ENCODE measurements around the gene STK4.
A peak's percentile ranks its signal among the peaks of the same experiment; 100 is the strongest.

STK4 gene

DNA sequence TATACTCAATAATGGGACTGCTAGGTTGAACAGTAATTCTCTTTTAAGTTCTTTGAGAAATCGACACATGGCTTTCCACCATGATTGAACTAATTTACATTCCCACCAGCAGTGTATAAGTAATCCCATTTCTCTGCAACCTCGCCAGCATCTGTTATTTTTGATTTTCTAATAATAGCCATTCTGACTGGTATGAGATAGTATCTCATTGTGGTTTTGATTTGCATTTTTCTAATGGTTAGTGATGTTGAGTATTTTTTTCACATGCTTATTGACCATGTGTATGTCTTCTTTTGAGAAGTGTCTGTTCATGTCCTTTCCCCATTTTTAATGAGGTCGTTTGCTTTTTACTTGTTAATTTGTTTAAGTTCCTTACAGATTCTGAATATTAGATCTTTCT lies 66.5 kb downstream of the STK4 start:
- no peak for DNase-seq

DNA sequence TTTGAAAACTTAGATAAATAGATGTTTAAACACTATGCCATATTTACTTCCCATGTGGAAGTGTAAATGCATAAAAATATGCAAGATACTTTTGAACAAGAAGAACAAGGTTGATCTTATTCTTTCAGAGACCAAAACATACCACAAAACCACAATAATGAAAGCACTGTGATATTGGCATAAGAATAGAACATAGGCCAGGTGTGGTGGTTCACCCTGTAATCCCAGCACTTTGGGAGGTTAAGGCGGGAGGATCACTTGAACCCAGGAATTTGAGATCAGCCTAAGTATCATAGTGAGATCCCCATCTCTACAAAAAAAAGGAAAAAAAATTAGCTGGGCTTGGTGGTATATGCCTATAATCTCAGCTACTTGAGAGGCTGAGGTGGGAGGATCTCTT lies 68.1 kb downstream of the STK4 start:
- no peak for DNase-seq

DNA sequence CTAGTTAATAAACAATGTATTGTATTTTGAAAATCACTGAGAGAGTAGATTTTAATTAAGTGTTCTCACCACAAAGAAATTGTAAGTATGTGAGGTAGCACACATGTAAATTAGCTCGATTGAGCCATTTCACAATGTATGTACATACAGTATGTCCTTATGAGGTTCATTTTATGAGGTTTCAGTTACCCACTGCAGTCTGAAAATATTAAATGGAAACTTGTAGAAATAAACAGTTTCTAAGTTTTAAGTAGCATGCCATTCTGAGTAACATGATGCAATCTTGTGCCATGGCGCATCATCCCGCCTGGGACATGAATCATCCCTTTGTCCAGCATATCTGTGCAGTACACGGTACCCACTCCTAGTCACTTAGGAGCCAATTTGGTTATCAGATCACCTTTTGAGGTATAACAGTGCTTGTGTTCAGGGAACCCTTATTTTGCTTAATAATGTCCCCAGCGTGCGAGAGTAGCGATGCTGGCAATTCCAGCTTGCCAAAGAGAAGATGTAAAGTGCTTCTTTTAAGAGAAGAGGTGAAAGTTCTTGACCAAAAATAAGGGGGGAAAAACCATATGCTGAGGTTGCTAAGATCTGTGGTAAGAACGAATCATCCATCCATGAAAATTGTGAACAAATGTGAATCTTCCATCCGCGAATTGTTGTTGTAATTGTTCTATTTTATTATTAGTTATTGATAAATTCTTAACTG lies 69.9 kb downstream of the STK4 start:
- peak; percentile 77 for DNase-seq

DNA sequence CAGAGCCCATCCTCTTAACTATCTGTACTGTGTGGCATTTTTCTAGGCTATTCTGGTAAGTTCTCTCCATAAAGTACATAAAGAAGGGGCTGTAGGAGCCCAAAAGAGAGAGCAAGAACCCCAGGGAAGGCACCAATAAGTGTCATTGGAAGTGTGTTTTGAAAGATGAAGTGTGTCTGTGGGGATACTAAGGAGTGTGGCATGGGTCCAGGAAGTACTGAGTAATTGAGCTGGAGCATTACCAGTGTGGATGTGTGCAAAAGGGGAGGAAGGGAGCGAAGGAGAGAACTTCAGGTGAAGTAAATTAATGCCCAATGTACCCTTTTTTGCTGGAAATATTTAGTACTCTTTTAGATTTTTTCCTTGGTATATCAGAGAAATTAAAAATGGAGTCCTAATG lies 70.7 kb downstream of the STK4 start:
- DNase-seq, result no peak

DNA sequence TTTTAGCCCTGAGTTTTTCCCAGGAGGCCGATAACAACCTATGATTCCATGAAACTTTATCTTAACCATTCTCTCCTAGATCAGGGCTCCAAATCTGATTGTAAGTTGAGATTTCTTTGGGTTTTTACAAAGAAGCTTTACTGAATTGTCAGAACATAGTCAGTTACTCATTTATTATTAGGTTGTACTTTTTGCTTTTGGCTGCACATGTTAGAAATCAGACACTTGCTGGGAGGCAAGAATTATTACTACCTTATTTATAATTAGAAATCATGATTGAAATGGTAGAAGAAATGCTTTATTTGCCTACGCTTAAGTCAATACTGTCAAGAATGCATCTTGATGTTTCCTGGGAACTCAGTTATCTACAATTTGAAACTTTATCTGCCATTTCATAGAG lies 71.3 kb downstream of the STK4 start:
- DNase-seq, result no peak

DNA sequence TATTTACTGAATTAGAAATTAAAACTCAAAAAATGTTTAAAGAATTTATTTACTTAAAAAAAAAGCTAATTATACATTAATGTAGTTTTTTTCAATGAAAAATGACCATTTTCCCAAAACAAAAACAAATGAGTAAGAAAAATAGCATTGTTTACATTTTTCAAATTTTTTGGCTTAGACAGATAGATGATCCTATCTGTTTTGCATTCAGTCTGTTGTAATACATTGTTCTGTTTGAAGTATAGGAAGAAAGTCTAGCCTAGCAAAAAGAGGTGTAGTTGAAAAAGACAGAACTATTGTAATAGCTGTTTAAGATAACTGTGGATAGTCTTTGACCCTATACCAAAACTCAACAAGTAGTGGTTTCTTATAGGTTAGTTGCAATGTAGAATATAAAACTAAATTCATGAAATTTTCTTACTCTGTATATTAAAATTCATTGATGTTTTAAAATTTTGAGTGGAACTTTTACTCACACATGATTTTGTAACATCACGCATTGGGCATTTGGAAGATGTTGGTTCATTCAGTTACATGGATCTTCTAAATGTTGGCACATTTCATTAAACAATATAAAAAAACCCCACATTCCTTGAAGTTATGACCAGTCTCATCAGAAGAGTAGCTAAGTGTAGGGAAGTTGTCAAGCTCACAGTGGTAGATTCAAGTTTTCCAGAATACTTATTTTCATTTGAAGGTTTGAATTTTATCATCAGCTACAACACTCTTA lies 72.6 kb downstream of the STK4 start:
- DNase-seq, result no peak

DNA sequence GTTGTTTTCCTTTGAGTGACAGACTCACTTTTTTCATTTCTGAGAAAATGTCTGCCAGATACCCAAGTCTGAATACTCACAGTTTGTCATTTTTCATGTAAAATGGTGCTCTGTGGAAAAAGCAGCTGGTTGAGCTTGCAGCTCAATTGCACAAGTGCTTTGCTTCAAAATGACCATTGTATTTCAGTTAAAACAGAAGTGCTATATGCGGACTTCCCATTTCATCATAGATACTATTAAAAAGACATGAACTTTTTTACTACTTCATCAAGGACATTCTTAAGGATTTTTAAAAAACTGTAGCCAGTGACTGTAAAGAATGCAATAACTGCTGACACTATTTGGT lies 73.1 kb downstream of the STK4 start:
- no peak for DNase-seq

DNA sequence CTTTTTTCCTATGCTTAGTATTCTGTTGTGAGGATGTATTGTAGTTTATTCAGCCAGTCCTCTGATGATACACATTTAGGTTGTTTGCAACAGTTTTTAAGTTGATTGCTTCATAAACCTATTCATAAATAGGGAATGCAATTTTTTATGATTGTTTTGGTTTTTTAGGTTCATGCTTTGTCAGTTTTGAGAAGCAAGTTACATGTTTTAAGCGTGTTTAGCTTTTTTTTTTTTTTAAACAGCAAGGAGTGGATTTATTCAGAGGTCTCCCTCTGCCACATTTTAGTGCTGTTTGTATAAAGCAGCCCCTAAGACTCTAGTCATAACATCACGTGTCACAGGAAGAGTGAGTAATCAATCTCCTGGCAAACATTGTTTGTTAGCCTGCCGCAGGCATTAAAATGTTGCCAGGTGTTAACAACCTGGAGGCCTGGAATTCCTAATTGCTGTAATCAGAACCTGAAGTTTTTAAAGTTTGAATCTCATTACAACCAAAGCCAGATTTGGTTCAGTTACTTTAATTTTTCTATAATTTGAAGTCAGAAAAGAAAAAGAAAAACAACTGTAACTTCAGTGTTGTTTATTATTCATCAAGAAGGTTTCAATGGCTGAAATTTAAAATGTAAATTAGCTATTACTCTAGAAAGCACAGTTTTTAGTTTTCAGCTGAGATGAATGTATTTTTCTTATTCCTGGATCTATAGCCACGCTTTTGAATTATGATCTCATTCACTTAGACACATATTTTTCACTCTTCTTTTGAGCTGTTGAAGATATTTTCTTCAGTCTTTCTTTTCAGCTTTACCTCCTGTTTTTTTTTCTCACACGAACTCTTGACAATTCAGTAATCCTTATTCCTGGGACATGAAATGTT lies 75.4 kb downstream of the STK4 start:
- DNase-seq, result no peak

DNA sequence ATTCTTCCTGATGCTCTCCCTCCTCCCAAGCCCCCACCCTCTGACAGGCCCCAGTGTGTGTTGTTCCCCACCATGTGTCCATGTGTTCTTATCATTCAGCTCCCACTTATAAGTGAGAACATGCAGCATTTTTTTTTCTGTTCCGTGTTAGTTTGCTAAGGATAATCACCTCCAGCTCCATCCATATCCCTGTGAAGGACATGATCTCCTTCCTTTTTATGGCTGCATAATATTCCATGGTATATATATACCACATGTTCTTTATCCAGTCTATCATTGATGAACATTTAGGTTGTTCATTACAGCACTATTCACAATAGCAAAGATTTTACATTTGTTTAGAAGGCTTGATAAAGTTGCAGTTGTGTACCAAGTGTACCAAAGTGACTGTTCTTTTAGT lies 76.7 kb downstream of the STK4 start:
- no peak for DNase-seq

DNA sequence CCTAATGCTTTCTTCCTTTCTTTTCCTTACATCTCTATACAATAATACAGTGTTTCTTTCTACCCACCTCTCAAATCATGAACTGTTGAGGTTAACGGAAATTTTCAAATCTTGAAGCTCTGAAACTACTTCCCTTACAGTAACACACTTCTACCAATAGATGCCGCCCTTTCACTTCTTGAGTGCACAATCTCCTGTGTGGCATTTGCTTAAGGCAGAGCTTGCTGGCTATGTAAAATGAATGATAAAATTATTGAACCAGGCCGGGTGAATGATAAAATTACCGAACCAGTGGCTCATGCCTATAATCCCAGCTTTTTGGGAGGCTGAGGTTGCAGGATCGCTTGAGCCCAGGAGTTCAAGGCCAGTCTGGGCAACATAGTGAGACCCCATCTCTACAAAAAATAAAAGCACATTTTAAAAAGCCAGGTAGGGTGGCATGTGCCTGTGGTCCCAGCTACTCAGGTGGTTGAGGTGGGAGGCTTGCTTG lies 77.8 kb downstream of the STK4 start:
- DNase-seq, result peak; percentile 38

DNA sequence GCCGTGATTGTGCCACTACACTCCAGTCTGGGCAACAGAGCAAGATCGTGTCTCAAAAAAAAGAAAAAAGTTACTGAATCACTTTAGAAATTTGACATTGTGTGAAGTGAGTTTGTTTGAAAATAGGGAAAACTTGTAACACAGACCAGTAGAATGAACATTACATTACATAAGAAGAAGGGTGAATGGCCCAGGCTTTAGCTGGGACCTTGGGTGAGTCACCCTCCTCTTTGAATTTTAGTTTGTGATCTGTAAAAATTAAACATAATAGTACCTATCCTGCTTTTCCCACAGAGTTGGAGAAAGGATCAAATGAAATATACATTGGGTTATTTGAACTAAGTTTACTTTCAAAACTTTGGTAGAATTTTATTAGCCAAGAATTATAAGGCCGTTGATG lies 78.3 kb downstream of the STK4 start:
- no peak for DNase-seq

DNA sequence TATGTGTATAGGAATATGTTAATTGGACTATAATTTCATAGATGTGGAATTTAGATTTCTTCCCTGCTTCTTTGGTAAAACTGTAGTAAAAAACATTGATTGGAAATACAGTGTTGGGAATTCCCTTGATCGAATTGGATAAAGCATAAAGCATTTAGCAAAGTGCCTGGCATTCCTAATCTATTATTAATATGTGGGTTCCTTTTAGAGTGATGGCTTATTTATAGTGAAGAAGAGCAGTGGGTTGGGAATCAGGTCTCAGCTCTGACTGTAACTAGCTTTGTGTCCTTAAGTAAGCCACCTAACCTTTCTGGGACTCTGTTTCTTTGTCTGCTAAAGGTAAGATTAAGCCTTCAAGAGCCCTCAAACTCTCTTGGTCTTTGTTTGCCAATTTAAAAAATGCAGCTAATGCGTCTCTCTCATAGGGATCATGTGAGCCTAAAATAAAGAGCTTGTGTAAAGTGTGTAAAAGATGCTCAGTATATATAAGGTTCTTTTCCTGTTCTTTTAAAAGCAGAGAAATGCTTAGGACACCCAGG lies 81.3 kb downstream of the STK4 start:
- no peak for DNase-seq

DNA sequence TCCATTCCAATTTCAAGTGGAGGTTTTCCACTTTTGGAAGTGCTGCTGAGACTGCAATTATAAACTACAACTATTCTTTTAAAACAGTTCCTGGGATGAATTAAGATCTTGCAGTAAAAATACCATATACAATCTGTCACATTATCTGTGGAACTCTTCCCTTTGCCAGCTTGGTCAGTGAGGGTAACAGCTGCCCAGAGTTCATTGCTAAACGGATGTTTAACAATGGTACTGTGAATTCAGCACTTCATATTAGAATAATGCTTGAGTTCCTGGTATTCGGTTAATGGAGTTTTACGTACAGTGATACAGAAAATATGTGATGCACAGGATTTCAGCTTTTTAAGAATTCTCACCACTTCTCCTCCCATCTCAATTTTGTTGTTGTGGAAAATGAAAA lies 83.1 kb downstream of the STK4 start:
- DNase-seq, result no peak

DNA sequence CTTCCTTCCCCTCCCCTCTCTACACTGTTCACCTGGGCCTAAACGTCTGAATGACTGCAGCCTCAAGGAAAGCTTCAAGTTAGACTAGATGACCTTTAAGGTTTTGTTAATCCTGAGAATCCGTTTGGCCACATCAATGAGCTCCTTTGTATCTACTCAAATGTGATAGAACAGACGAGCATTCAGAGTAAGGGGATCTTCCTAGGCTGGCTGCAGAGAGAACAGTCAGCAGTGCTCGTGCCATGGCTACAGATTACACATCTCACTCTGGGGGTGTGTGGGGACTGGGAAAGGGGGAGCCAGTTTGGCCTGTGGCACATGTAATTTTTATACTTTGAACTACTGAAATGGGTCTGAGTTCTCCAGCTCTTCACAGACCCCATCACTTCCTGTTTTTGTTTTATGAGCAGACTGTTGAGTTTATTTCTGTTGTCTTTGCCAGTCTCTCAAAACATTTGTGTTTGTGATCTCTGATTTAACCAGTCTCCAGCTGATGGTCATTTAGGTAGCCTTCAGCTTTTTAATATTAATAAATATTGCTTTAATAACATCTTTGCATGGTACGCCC lies 83.7 kb downstream of the STK4 start:
- peak; percentile 27 for DNase-seq

DNA sequence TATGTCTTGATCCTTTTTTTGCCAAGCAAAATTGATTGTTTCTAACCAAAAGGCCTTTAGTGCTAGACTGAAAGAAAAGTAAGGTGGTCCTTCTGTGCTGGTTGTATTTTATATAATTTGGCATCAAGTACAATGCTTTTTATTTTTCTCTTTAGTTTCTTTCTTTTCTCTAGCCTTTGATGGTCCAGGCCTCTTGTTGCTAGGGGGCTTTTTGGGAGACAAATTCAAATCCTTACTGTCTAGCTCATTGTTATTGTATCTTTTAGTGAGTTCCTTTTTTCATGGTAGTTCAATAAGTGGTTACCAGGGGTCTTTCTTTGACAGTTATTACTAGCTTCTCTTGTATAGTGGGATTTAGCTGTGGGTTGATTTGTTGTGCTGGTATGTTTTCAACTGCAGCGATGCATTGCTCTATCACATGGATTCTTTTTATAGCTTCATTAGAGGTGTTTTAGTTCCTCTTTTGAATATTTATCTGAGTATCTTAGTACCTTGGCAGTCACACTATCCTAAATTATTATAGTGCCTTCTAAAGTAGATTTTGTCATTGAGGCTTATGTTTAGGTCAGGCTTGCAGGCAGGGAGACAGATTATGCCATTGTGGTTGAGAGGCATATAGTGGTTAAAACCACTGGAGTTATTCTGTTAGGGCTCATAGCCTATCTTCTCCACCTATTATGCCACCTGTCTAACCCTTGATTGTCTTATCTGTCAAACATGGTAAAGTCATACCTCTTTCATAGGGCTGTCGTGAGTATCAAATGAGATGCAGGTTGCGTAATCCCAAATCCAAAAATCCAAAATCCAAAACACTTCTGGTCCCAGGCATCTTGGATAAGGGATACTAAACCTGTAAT lies 85.1 kb downstream of the STK4 start:
- no peak for DNase-seq

DNA sequence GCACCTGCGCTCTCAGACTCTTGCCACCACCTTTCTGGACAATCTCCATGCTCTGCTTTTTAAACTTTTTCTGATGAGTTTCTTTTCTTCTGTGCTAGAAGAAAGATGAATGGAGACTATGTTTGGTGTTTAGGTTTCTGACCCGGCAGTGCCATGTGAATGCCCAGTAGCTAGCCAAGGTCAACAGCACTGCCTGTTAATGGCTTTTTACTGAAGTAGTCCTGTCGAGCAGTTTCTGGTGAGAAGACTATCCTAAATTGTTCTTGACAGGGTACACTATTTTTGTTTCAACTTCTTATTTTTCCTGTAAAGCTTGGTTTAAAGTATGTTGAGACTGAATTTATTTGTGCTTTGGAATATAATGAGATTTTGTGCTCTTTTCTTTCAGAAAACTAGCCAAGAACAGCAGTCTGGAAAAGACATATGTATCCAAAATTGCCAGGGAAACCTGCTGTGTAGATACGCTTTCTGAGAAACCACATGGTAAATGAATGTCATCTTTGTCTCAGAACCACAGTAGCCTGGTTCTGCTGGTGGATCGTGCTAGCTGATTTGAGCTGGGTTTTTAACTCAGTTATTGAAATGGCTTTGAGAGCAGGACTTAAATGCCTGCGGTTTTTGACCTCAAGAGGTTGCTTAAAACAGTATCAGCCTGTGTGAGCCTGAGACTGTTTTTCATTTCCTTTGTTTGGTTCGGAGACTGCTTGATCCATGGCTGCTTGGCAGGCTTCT lies 86.6 kb downstream of the STK4 start:
- DNase-seq, result peak; percentile 26

DNA sequence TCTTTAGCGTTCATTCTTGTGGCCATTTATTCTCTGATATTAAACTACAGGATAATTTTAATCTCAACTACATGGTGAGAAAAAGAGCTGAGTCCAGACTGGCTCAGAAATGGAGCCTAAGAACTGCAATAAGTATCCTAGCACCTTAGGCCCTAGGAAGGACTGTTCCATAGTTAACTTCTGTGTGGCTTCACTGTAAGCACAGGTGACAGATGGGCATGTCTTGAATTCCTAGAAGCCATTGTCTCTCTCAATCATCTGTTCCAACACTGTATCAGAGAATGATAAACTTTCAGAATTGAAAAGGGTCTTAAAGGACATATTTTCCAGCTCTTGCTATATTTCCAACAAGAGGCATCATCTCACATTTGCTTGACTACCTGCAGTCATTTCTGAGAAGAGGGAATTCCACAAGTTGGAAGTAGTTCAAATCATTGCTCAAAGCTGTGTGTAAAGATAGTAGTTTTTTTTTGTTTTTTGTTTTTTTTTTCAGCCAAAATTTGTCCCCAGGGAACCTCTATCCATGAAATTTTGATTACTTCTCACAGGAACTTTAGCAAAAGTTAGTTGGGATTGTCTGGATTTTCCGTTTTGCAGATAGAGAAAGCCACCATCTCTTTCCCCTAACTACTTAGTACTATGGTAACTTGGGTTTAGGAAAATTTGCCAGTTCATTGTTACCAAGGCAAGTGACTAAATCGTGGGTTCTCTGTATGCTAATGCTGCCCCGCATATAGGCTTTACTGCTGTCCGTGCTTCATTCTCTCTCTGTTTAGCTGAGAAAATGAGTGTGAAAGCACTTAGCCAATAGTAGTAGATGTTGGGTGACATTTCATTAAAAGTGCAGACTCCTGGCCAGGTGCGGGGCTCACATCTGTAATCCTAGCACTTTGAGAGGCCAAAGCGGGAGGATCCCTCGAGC lies 87.4 kb downstream of the STK4 start:
- no peak for DNase-seq

DNA sequence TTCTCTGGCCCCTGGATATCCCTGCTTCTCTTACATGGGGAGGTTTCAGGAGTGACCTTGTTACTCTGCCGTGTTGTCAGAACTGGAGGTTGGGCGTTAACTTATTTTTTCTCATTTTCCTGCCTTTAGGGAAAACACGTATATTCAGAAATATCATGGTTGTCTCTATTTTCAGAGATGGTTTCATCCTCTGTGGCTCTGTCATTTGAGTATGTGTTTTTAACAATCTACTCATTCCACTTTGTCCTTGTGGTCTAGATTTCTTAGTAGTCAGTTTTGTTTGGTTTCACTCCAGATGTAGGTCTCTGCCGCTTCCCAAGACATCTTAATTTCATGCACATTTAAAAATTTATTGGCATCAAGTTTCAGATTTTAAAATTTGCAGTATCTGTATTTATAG lies 88.7 kb downstream of the STK4 start:
- no peak for DNase-seq

DNA sequence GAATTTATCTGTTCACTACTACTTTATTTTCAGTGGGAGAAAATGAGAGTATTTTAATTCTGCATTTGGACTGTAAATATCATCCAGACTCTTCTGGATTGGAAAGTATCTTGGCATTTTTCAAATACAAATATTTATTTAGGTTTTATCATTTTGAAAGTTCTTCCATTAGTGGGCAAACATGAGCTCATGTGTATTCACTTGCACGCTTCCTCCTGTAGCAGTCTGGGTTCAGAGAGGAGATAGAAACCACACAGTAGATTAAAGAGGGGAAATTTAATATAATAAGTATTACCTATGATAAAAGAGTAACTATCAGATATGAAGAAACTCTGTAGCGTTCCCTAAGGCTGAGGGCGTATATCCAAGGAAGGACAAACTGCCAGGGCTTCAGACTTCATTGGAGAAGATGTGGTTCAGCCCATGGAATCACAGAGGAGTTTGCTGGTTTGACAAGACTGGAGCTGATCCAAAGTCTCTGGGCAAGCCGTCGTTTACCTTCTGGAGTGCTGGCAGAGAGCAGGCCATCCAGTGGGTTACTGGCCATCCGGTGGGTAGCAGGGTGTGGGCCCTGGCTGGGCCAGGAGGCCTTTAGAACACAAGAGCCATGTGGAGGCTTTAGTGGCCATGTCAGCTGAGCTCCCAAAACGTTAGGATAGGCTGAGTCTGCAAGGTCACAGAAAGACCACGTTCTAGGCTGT lies 90.3 kb downstream of the STK4 start:
- DNase-seq, result no peak

Data from activated CD4-positive, alpha-beta T cell treated with anti-CD3 and anti-CD28 coated beads for 48 hours (primary cell).